Measurements from ENCODE around the gene ATP11A. TPM values are rescaled to one million over a fixed set of nuclear protein-coding genes. Genes with fewer than 3 reads are reported as not detected.

The ATP11A gene
- total RNA-seq, 1 experiment from 2014 or later: 9.4 TPM

- TF ChIP-seq EZH2 (IDR thresholded peaks at IDR 0.05; ENCODE audit: borderline replicate concordance, low read depth, low read length, poor library complexity, severe bottlenecking) (no peak), CTCF (conservative IDR thresholded peaks at IDR 0.05; ENCODE audit: low read depth, low read length) (no peak)
- Histone ChIP-seq H3K27me3 (replicated peaks; ENCODE audit: insufficient read depth, low read depth, low read length, poor library complexity) (no peaks in the 10 kb centered on the region), H3K9me3 (ENCODE audit: low read depth, low read length, poor library complexity, severe bottlenecking) (no peaks in the 10 kb centered on the region), H3K4me1 (ENCODE audit: insufficient read depth, low read length, poor library complexity, severe bottlenecking) (no peaks in the 10 kb centered on the region), H3K36me3 (ENCODE audit: insufficient read depth, low read length, poor library complexity, severe bottlenecking) (no peaks in the 10 kb centered on the region), H3K4me3 (ENCODE audit: low read depth, low read length, poor library complexity, severe bottlenecking) (no peak overlapping the region), H3K27ac (ENCODE audit: low read depth, low read length, poor library complexity, severe bottlenecking) (no peak overlapping the region)
- no TSS peak for BruUV-seq (replicated peaks)
- ChIA-PET CTCF (no interaction called here), POLR2A (ENCODE audit: low non-redundant PET) (no interaction called here)
- intact Hi-C loops (cut with micrococcal nuclease; ENCODE audit: unreplicated experiment): no loop called here
- no peak for DNase-seq (ENCODE audit: low spot score)
These were observed 90.2 kb downstream of the ATP11A start for GRCh38 chr13:112779856-112780604.

GRCh38 chr13:112781287-112781686 is 91.4 kb downstream of the ATP11A start:
- TF ChIP-seq EZH2 (IDR thresholded peaks at IDR 0.05; ENCODE audit: borderline replicate concordance, low read depth, low read length, poor library complexity, severe bottlenecking) (no peak), CTCF (conservative IDR thresholded peaks at IDR 0.05; ENCODE audit: low read depth, low read length) (no peak)
- ChIA-PET POLR2A (ENCODE audit: low non-redundant PET) (no interaction called here), CTCF (no interaction called here)
- Histone ChIP-seq H3K9me3 (ENCODE audit: low read depth, low read length, poor library complexity, severe bottlenecking) (no peaks in the 10 kb centered on the region), H3K4me1 (ENCODE audit: insufficient read depth, low read length, poor library complexity, severe bottlenecking) (no peaks in the 10 kb centered on the region), H3K4me3 (ENCODE audit: low read depth, low read length, poor library complexity, severe bottlenecking) (no peak overlapping the region), H3K27me3 (replicated peaks; ENCODE audit: insufficient read depth, low read depth, low read length, poor library complexity) (no peaks in the 10 kb centered on the region), H3K36me3 (ENCODE audit: insufficient read depth, low read length, poor library complexity, severe bottlenecking) (no peaks in the 10 kb centered on the region), H3K27ac (ENCODE audit: low read depth, low read length, poor library complexity, severe bottlenecking) (no peak overlapping the region)
- no TSS peak for BruUV-seq (replicated peaks)
- intact Hi-C loops (cut with micrococcal nuclease; ENCODE audit: unreplicated experiment): no loop called here
- DNase-seq (ENCODE audit: low spot score): no peak

- Histone ChIP-seq H3K9me3 (ENCODE audit: low read depth, low read length, poor library complexity, severe bottlenecking) (no peaks in the 10 kb centered on the region), H3K4me1 (ENCODE audit: insufficient read depth, low read length, poor library complexity, severe bottlenecking) (no peaks in the 10 kb centered on the region), H3K36me3 (ENCODE audit: insufficient read depth, low read length, poor library complexity, severe bottlenecking) (no peaks in the 10 kb centered on the region), H3K27me3 (replicated peaks; ENCODE audit: insufficient read depth, low read depth, low read length, poor library complexity) (no peaks in the 10 kb centered on the region), H3K4me3 (ENCODE audit: low read depth, low read length, poor library complexity, severe bottlenecking) (no peak overlapping the region), H3K27ac (ENCODE audit: low read depth, low read length, poor library complexity, severe bottlenecking) (no peak overlapping the region)
- TF ChIP-seq EZH2 (IDR thresholded peaks at IDR 0.05; ENCODE audit: borderline replicate concordance, low read depth, low read length, poor library complexity, severe bottlenecking) (no peak), CTCF (conservative IDR thresholded peaks at IDR 0.05; ENCODE audit: low read depth, low read length) (no peak)
- no TSS peak for BruUV-seq (replicated peaks)
- ChIA-PET CTCF (no interaction called here), POLR2A (ENCODE audit: low non-redundant PET) (no interaction called here)
- intact Hi-C loops (cut with micrococcal nuclease; ENCODE audit: unreplicated experiment): no loop called here
- DNase-seq (ENCODE audit: low spot score): no peak
These were observed 92.1 kb downstream of the ATP11A start for GRCh38 chr13:112781881-112782361.
